Endodermal cell (in vitro differentiated cells): ENCODE results near the gene NTRK1. TPM values are rescaled to one million over a fixed set of nuclear protein-coding genes. Genes with fewer than 3 reads are reported as not detected.

ENCODE experiments used
- DNase-seq: peaks from one replicate; pipeline ENCODE4 v3.0.0-alpha.2; 2017
- H3K27ac ChIP-seq: 2 replicates; pipeline ENCODE4 v1.5.1; 2013; ENCODE audit warnings: mild to moderate bottlenecking, low read depth, low read length, moderate library complexity
- H3K27me3 ChIP-seq: 2 replicates; pipeline ENCODE4 v1.6.1; 2013; ENCODE audit warnings: mild to moderate bottlenecking, low read length, moderate library complexity; ENCODE audit not compliant: insufficient read depth, control insufficient read depth, poor library complexity, severe bottlenecking
- H3K36me3 ChIP-seq: 2 replicates; pipeline ENCODE4 v1.7.0; 2013; ENCODE audit warnings: mild to moderate bottlenecking, low read length, moderate library complexity; ENCODE audit not compliant: control insufficient read depth, insufficient read depth
- H3K4me1 ChIP-seq: one replicate; pipeline ENCODE4 v1.7.0; 2013; ENCODE audit warnings: low read length; ENCODE audit not compliant: control insufficient read depth, insufficient read depth
- H3K4me3 ChIP-seq: 2 replicates; pipeline ENCODE4 v1.5.1; 2013; ENCODE audit warnings: mild to moderate bottlenecking, low read length, moderate library complexity
- H3K9ac ChIP-seq: 2 replicates; pipeline ENCODE4 v1.6.1; 2013; ENCODE audit warnings: mild to moderate bottlenecking, low read length, moderate library complexity; ENCODE audit not compliant: poor library complexity, severe bottlenecking; ENCODE audit errors: extremely low read depth
- H3K9me3 ChIP-seq: 2 replicates; pipeline ENCODE4 v1.6.1; 2013; ENCODE audit warnings: mild to moderate bottlenecking, low read length, moderate library complexity; ENCODE audit not compliant: control insufficient read depth
- H3K27ac Mint-ChIP-seq: 2 replicates; pipeline ENCODE4 v1.8.0; 2020; ENCODE audit warnings: mixed read lengths
- H3K27me3 Mint-ChIP-seq: 2 replicates; pipeline ENCODE4 v1.8.0; 2021; ENCODE audit warnings: mild to moderate bottlenecking, mixed read lengths; ENCODE audit not compliant: insufficient read depth
- H3K36me3 Mint-ChIP-seq: 2 replicates; pipeline ENCODE4 v1.8.0; 2020; ENCODE audit warnings: low read depth, mixed read lengths
- H3K4me1 Mint-ChIP-seq: 2 replicates; pipeline ENCODE4 v1.8.0; 2020; ENCODE audit warnings: mixed read lengths
- H3K4me3 Mint-ChIP-seq: 2 replicates; pipeline ENCODE4 v1.8.0; 2020; ENCODE audit warnings: mild to moderate bottlenecking, moderate library complexity, mixed read lengths
- H3K9me3 Mint-ChIP-seq: 2 replicates; pipeline ENCODE4 v1.8.0; 2020; ENCODE audit warnings: mild to moderate bottlenecking, mixed read lengths
- WGBS, 2 experiments: methylation state at CpG; one replicate each; pipeline versions ENCODE4 v1.1.5 to v1.1.7; 2013; ENCODE audit warnings: missing lambda C conversion rate in 2 of 2, mixed read lengths in 1 of 2; ENCODE audit not compliant: insufficient coverage in 1 of 2, insufficient read length in 1 of 2; 5-methylcytosine and 5-hydroxymethylcytosine counted together
- total RNA-seq, 2 donors: library from RNA; stranded (reverse); fragmentation: NEBNext Ultra II Directional in 1 of 2; extraction: Animal tissue kit (Norgen Biotek cat#: 25700) in 1 of 2; gene quantifications; 2 replicates in 1 of 2; 3 replicates in 1 of 2; pipeline ENCODE4 v1.2.1, GENCODE V29; 2021
- TF ChIP-seq, protein P1 (sequence below): fragments of 200-600 bp; sonication (generic); conservative IDR thresholded peaks from 2 replicates; pipeline ENCODE4 v1.5.0; 2021; ENCODE audit warnings: antibody characterized with exemption, mild to moderate bottlenecking

NTRK1 gene
- total RNA-seq, 2 donors from 2014 or later = 0.44 to 0.82 TPM

DNA sequence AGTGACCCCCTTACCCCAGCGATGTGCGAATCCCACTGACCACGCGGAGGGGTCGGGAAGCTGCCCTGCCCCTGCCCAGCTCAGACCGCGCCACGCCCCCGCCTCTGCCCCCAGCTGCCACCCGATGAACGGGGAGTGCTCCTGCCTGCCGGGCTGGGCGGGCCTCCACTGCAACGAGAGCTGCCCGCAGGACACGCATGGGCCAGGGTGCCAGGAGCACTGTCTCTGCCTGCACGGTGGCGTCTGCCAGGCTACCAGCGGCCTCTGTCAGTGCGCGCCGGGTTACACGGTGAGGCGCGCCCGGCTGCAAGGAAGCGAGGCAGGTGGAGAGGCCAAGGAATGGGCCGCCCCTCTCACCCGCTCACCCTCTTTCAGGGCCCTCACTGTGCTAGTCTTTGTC lies 47.9 kb downstream of the NTRK1 start:
- H3K4me3 Mint-ChIP-seq = no peak overlapping the region
- Histone ChIP-seq H3K9ac (no peak overlapping the region), H3K27me3 (no peaks in the 10 kb centered on the region), H3K9me3 (no peaks in the 10 kb centered on the region), H3K4me1 (no peaks in the 10 kb centered on the region), H3K27ac (no peak overlapping the region), H3K4me3 (no peak overlapping the region), H3K36me3 (no peaks in the 10 kb centered on the region)
- peaks cover 34% of the 10 kb centered on the region for H3K27me3 Mint-ChIP-seq
- no peaks in the 10 kb centered on the region for H3K4me1 Mint-ChIP-seq
- H3K9me3 Mint-ChIP-seq = no peaks in the 10 kb centered on the region
- TF ChIP-seq, protein P1, sequence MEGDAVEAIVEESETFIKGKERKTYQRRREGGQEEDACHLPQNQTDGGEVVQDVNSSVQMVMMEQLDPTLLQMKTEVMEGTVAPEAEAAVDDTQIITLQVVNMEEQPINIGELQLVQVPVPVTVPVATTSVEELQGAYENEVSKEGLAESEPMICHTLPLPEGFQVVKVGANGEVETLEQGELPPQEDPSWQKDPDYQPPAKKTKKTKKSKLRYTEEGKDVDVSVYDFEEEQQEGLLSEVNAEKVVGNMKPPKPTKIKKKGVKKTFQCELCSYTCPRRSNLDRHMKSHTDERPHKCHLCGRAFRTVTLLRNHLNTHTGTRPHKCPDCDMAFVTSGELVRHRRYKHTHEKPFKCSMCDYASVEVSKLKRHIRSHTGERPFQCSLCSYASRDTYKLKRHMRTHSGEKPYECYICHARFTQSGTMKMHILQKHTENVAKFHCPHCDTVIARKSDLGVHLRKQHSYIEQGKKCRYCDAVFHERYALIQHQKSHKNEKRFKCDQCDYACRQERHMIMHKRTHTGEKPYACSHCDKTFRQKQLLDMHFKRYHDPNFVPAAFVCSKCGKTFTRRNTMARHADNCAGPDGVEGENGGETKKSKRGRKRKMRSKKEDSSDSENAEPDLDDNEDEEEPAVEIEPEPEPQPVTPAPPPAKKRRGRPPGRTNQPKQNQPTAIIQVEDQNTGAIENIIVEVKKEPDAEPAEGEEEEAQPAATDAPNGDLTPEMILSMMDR = no peak
- DNase-seq = no peak
- no peak overlapping the region for H3K27ac Mint-ChIP-seq
- WGBS, 2 experiments = 93 to 94% methylated on average over 18 to 29 of the region's 29 CpGs
- H3K36me3 Mint-ChIP-seq = no peaks in the 10 kb centered on the region

GRCh38 chr1:156908955-156909354 lies 48.3 kb downstream of the NTRK1 start:
- no peaks in the 10 kb centered on the region for H3K27me3 ChIP-seq
- H3K4me3 ChIP-seq = no peak overlapping the region
- Mint-ChIP-seq H3K36me3 (no peaks in the 10 kb centered on the region), H3K9me3 (no peaks in the 10 kb centered on the region), H3K27ac (no peak overlapping the region), H3K27me3 (peaks cover 36% of the 10 kb centered on the region), H3K4me3 (no peak overlapping the region), H3K4me1 (no peaks in the 10 kb centered on the region)
- DNase-seq = no peak
- no peak overlapping the region for H3K9ac ChIP-seq
- TF ChIP-seq, protein P1 = no peak
- H3K36me3 ChIP-seq = no peaks in the 10 kb centered on the region
- 92 to 100% methylated on average over 5 to 10 of the region's 10 CpGs for WGBS, 2 experiments
- H3K4me1 ChIP-seq = no peaks in the 10 kb centered on the region
- H3K9me3 ChIP-seq = no peaks in the 10 kb centered on the region
- no peak overlapping the region for H3K27ac ChIP-seq

DNA sequence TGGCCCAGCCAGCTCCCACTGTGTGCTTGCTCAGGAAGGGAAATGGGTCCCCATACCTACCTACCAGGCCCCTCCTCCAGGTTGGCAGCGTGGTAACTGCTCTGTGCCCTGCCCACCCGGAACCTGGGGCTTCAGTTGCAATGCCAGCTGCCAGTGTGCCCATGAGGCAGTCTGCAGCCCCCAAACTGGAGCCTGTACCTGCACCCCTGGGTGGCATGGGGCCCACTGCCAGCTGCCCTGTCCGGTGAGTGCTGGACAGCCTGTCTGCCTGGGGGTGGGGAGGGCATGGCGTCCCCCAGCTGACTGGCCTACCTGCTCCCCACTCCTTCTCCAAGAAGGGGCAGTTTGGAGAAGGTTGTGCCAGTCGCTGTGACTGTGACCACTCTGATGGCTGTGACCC lies 49.0 kb downstream of the NTRK1 start:
- no peak for DNase-seq
- Histone ChIP-seq H3K9ac (no peak overlapping the region), H3K27me3 (no peaks in the 10 kb centered on the region), H3K4me1 (no peaks in the 10 kb centered on the region), H3K27ac (no peak overlapping the region), H3K36me3 (no peaks in the 10 kb centered on the region), H3K4me3 (no peak overlapping the region), H3K9me3 (no peaks in the 10 kb centered on the region)
- TF ChIP-seq, protein P1 = no peak
- 65 to 87% methylated on average over 2 to 5 of the region's 5 CpGs for WGBS, 2 experiments
- Mint-ChIP-seq H3K9me3 (no peaks in the 10 kb centered on the region), H3K4me3 (no peak overlapping the region), H3K27me3 (peaks cover 39% of the 10 kb centered on the region), H3K4me1 (no peaks in the 10 kb centered on the region), H3K36me3 (no peaks in the 10 kb centered on the region), H3K27ac (no peak overlapping the region)
